Jurkat, Clone E6-1 (cell line): ENCODE data around the gene ARL4D.
"Not testable (repeated sequence)": the region's sequence is repeated elsewhere in the genome, so short reads cannot be mapped to it uniquely, and the experiment has no call there.

Experiments used
- DNase-seq: peaks from one replicate; pipeline ENCODE4 v3.0.0-alpha.2; 2011; ENCODE audit warnings: low read depth, low spot score
- H3K4me3 ChIP-seq: 2 replicates; pipeline ENCODE4 v1.5.1; 2011; ENCODE audit warnings: mild to moderate bottlenecking, low read length, control low read depth, moderate library complexity

Gene ARL4D

DNA sequence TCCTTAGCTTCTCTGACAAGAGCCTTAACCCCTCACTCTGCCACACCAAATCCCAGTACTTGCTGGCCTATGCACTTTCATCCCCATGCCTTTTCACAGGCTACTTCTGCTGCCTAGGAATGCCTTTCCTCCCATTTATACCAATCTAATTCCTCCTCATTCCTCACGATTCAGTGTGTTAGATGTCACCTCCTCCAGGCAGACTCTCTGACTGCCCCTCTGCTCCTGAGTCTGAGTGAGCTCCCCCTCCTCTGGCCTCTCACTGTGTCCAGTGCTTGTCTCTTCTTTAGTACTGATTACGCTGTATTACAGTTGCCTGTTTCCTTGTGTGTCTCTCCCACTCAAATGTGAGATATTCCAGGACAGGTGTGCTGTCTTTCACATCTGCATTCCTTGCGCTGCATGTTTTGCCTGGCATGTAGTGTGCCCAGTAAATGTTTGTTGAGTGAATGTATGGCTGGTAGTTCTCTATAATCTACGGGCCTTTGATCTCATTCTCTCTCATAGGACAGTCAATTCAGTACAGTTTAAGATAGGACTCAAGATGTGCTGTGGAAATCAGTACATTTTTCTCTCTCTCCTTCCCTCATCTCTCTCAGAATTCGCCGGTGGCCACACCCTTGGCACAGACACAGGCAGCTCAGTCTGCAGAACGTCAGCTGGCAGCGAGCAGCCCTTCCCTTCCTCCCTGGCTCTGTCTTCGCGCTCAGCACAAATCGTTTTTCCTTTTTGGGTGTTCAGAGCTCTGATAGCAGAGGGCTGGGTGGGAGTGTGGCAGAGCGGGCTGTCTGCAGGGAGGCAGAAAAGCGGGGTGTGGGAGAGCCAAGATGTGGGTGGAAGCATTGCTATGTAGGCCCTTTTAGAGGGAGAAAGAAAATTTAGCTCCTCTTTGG is 18.5 kb downstream of the ARL4D start:
- no peak for DNase-seq
- H3K4me3 ChIP-seq = no peak overlapping the region

DNA sequence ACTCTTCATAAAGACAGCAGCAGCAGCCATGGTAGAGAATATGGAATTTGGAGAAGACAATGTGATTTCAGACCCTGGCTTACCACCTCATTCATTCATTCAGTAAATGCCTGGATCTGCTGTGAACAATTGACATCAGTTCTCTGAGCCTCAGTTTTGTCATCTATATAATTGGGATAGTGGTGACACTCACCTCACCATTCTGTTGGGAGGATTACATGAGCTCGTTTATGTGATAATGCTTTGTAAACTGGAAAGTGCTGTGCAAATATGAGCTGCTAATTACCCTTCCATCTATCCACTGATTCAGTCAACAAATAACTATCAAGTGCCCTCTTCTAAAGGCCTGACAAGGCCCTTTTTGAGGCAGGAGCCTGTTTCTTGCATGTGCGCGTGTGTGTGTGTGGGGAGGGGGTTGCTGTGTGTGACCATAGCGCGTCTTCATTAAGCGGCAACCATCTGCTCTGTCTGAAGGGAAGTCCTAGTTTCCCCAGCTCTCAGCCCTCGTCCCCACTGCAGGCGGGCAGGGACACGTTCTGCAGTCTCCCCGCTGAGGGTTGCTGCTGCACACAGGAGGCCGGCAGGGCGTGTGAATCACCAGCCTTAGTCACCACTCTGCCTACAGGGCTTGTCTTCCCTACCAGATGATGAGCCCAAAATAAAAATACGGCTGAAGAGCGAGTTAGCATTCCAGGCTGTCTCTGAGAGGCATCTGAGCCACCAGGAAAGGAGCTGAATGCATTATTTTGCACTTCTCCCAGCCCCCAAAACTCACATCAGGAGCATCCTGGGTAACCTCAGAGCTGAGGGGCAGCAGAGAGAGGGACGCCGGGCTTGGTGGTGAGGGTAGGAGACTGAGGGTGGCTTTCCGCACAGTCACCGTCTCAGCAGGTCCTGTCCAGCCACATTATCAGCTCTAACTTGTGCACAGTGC is 19.9 kb downstream of the ARL4D start:
- DNase-seq = no peak
- no peak overlapping the region for H3K4me3 ChIP-seq

DNA sequence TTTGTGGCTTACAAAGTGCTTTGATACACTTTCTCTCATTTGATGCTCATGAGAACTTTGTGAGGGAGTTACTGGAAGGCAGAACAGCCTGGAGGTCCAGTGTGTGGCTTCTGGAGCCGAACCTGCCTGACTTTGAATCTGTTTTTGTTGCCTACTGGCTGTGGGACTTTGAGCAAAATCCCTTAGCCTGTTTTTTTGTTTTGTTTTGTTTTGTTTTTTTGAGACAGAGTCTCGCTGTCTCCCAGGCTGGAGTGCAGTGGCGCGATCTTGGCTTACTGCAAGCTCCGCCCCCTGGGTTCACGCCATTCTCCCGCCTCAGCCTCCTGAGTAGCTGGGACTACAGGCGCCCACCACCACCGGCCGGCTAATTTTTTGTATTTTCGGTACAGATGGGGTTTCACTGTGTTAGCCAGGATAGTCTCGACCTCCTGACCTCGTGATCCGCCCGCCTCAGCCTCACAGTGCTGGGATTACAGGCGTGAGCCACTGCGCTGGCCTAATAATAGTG is 20.6 kb downstream of the ARL4D start:
- not testable (repeated sequence) for H3K4me3 ChIP-seq, DNase-seq

DNA sequence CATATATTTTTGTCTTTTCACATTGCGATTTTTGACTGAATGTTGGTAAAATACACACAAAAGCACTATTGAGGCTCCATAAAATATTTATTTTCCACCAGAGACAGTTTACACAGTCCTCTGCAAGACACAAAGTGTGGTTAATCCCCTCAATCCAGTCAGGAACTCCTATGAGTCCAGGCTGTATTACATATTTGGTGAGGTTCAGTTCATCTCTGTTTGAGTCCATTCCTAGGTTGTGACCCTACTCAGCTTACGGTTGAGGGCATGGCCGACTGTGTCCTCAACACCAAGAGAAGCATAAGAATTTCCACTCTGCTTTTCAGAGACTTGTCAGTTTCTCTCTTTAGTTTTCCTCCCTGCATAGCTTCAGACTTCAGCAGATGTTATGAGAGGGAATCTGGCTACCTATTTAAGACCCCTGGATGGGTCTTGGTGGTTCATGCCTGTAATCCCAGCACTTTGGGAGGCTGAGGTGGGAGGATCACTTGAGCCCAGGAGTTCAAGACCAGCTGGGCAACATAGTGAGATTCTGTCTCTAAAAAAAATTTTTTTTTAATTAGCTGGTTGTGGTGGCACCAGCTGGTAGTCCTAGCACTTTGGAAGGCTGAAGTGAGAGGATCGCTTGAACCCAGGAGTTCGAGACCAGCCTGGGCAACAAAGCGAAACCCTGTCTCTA is 25.1 kb downstream of the ARL4D start:
- H3K4me3 ChIP-seq = no peak overlapping the region
- no peak for DNase-seq

DNA sequence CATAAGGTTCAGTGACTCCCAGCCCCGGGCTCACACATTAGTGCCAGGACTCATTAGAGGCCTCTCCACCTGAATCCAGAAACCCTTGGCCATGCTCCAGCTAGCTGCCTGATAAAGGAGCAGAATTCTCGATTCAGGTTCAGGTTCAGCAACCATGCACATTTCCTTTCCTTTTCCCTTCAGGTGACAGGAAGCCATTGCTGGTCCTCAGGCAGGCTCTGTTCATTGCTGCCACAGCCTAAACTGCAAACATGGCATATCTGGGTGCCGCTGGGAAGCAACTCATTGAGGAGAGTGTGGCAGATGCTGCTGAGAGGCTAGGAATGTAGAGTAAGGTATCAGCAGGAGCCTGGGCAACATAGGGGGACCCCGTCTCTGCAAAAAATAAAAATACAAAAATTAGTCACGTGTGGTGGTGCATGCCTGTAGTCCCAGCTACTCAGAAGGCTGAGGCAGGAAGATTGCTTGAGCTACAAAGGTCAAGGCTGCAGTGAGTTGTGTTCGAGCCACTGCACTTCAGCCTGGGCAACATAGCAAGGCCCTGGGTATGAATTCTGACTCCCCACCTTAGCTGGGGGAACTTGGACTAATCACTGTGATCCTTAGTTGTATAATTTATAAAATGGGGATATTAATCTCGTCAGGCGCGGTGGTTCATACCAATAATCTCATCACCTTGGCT is 28.7 kb downstream of the ARL4D start:
- DNase-seq = no peak
- H3K4me3 ChIP-seq = no peak overlapping the region

DNA sequence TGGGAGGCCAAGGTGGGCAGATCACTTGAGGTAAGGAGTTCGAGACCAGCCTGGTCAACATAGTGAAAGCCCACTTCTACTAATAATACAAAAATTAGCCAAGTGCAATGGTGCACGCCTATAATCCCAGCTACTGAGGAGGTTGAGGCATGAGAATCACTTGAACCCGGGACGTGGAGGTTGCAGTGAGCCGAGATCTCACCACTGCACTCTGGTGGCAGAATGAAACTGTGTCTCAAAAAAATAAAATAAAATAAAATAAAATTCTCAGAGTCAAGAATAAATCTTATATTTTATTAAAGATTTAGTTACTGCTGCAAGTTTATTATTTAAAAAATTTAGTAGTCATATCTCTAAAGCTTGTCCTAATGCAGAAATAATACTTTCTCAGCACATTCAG is 29.7 kb downstream of the ARL4D start:
- DNase-seq = no peak
- H3K4me3 ChIP-seq = no peak overlapping the region

DNA sequence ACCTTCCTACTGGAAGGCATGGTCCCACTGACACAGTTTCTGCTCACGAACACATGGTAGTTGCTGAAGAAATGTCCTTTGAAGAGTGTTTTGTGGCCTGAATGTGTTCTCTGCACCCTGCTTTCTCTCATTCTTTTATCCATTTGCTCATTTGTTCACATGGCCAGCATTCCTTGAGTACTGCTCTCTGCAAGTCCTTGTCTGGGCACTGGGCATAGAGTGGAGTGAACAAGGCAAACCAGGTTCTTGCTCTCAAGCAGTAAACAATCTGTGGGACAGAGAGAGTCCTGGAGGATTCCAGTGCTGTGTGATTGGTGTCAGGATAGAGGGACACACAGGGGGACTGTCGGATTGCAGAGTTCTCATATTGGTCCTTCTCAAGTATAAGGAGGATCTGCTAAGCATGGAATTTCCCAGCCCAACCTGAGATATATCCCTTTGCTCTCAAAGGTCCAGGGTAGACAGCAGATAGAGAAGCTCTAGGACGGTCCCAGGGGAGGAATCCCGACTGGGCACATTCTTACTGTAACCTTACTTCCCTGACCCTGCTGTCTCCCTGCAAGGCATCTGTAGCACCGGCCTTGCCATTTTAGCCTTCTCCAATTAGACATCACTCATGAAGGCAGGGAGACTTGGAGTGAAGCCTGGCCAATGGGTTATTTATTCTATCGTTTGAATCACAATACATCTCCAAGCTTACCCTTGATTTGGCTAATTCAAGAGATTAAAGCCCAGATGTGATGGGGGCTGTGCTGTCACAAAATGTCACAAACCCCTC is 32.3 kb downstream of the ARL4D start:
- no peak for DNase-seq
- no peak overlapping the region for H3K4me3 ChIP-seq

DNA sequence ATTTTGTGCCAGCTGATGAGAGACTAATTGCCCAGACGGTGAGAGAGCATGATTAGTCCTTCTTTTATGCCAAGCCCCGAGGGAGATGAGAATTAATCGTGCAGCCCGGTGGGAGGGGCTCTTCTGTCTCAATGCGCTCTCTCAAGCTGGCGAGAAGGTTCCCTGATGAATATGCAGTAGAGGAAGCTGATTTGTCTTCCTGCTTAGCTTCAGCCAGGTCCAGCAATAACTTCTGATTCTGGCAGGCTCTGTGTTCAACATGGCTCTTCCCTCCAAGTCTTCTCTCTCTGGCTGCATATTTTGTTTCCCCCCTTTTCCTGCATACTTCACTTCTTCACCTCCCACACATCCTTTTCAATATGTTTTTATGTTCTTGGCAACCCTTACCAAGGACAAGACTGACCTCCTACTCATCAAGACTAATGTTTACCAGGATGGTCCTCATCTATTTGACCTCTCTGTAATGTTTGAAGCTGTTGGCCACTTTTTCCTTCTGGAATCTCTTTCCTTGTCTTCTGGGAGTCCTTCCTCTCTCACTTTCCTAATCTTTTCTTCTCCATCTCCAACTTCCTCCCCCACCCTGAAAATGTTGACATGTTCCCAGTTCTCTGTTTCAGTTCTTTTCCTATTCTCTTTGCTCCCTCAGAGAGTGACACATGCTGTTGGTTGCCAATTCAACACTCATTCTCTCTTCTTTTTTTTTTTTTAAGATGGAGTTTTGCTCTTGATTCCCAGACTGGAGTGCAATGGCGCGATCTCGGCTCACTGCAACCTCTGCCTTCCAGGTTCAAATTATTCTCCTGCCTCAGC is 33.1 kb downstream of the ARL4D start:
- no peak for DNase-seq
- no peak overlapping the region for H3K4me3 ChIP-seq

DNA sequence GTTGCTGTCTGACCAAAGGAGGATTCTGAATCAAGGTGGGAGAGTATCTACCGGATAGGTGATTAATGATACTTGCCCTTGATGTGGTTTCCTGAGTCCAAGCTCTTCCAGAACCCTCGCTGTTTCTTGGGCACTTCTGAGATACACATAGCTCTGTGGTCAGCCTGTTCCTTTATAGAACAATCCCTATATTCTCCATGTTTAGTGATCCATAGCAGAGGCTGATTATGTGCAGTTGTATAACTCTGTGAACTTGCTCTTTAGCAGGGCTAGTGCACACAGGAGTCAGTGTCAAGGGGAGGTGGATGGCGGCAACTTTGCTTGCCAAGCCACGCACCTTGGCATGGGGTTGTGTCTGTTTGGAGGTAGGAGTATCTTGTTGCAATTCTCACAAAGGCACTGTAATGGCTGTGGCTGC is 36.1 kb downstream of the ARL4D start:
- no peak overlapping the region for H3K4me3 ChIP-seq
- no peak for DNase-seq

DNA sequence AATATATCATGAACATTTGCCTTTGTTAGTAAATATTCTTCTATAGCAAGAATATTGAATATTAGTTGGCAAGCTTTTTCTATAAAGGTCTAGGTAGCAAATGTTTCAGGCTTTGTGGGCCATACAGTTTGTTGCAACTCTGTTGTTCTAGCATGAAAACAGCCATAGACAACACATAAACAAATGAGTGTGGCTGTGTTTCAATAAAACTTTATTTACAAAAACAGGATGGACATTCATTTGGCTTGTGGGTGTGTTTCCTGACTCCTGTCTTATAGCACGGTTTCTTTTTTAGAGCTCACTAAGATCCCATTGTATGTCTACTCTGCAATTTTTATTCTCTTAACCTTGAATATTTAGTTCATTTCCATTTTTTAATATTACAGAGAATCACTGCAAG is 39.0 kb downstream of the ARL4D start:
- H3K4me3 ChIP-seq = no peak overlapping the region
- DNase-seq = no peak

DNA sequence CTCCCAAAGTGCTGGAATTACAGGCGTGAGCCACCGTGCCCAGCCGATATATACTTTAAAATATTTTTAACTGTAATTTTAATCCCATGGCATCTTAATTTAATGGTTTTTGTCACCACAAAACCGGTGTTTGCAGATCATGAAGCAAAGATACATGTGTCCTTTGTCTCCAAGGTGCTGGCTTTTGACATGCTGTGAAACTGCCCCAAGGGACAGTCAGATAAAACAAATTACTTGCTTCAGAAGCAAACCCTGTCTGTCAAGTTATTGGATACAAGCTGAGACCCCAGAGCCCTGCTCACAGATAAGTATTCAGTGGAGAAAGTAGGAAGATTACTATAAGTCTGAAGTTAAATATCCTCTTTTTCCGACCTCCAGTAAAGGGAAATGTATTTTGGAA is 39.8 kb downstream of the ARL4D start:
- DNase-seq = no peak
- no peak overlapping the region for H3K4me3 ChIP-seq

DNA sequence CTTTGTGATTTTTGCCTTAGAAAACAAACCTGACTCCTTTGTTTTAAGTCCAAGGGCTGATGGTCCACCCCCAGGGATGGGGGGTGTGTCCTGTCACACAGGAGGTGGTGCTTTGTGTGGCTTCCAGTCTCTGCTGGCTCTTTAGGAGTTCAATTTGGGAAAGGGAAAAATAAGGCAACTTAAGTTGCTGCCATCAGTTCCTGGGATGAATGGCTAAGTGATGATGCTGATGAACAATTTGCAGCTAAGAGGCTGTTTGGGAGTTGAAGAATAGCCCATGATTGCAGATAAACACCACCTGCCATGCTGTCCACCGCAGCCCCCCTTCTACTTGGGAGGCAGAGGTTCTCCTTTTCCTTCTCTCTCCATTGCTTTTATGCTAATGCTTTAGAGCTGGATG is 40.2 kb downstream of the ARL4D start:
- no peak for DNase-seq
- H3K4me3 ChIP-seq = no peak overlapping the region

DNA sequence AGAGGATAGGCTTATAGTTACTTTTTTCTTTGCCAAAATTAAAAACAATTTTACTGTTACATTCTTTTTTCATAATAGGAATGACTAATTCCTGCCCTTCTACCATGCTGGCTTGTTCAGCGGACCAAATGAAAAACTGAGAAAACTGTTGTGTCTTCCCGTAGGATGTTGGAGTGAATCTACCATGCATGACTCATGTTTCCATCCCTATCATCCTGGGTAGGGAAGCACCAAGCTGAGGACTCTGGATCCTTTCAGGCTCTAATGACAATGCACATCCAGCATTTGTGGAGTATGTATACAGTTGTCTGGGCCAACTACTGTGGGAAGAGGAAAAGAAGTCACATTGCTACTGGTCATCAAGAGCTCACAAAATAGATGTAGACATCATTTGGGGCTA is 43.9 kb downstream of the ARL4D start:
- no peak for DNase-seq
- H3K4me3 ChIP-seq = no peak overlapping the region

DNA sequence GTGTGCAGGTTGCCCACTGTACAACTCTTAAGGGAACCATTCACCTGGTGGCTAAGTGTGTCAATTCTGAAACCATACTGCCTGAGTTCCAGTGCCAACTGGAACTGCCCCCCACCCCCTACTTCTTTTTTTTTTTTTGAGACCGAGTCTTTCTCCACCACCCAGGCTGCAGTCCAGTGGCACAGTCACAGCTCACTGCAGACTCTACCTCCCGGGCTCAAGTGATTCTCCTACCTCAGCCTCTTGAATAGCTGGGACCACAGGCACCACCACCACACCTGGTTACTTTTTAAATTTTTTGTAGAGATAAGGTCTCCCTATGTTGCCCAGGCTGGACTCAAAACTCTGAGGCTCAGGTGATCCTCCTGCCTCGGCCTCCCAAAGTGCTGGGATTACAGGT is 44.6 kb downstream of the ARL4D start:
- no peak for DNase-seq

DNA sequence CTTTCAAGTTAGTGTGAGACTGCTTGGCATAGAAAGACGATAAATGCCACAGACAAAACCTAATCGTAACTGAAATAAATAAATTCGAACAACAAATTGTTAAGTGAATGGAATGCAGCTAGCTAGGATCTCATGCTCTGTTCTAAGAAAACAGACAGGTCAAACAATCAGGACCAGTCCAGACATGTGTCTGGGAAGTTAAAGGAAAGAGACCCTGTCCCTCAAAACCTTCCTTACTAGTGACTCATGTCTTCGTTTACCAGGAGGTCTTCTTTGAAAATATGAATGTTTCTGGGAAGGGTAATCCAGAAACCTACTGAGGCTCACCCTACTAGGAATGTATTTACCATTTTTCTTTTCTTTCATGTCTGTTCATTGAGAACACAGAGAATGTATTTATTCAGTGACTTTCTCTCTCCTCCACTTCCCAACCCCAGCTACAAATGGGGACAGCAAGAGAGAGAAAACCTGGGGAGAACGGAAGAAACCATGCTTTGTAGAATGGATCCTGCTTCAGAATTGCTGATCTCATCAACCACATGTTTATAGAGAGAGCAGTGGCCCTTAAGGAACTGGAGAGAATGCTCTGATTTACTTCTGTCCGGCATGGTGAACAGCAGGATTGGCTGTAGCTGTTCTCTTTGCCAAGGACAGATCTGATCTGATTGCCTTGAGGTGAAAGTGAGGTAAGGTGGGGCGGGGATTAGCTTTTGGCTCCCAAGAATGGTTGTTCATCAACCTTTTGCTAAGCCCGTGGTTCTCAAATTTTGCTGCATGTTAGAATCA is 45.6 kb downstream of the ARL4D start:
- DNase-seq = no peak
- no peak overlapping the region for H3K4me3 ChIP-seq

More for the DNA sequence above, 44.6 kb downstream of the ARL4D start:
- H3K4me3 ChIP-seq = no peak overlapping the region

DNA sequence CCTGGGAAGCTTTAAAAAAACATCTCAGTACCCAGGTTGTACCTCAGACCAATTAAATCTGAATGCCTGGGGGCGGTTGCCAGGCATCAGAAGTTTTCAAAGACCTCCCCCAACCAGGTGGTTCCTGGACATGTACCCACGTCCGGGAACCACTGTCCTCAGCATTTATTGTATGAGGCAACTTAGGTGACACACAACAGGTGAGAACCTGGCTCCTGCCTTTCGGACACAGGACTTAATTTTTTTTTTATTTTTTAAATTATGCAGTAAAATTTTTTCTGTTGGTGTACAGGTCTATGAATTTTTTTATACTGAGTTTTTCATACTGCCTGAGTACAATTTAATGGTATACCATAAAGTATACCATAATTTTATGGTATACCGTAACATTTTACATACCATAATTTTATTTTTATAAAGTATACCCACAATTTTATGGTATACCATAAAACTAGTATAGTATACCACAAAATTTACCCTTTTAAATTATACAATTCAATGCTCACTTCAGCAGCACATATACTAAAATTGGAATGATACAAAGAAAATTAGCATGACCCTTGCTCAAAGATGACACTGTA is 46.3 kb downstream of the ARL4D start:
- H3K4me3 ChIP-seq = no peak overlapping the region
- no peak for DNase-seq
